WI38 (cell line): Measurements from ENCODE around the gene NKX1-1.

Source experiments
- H3K4me3 ChIP-seq: 2 replicates; pipeline ENCODE4 v1.5.1; 2011; ENCODE audit warnings: low read depth, mild to moderate bottlenecking, control low read depth, low read length
- CTCF ChIP-seq: IDR thresholded peaks from 2 replicates; pipeline ENCODE4 v1.5.1; 2012; ENCODE audit warnings: low read depth, mild to moderate bottlenecking, control low read depth, low read length

Gene NKX1-1

DNA sequence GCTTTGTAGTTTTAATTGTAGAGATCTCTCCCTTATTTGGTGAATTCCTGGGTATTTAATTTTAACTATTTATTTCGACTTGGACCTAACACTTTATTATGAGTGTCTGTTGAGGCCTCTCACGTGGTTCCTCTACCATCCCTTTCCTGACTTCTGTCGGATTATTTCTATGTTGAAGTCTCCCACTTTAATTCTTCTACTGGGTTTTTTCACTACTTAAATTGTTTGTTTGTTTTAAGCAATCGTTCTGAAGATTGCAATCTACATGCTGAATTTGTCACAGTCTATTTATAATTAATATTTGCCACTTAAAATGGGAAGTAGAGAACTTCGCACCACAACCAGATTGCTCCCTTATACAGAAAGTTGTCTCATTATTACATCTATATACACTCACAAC, 20.8 kb upstream of the NKX1-1 start:
- no peak for TF ChIP-seq CTCF
- no peak overlapping the region for H3K4me3 ChIP-seq

GRCh38 chr4:1421657-1422056, 15.4 kb upstream of the NKX1-1 start:
- no peak overlapping the region for H3K4me3 ChIP-seq
- TF ChIP-seq CTCF: no peak

GRCh38 chr4:1419708-1420107, 13.5 kb upstream of the NKX1-1 start:
- no peak for TF ChIP-seq CTCF
- no peak overlapping the region for H3K4me3 ChIP-seq

DNA sequence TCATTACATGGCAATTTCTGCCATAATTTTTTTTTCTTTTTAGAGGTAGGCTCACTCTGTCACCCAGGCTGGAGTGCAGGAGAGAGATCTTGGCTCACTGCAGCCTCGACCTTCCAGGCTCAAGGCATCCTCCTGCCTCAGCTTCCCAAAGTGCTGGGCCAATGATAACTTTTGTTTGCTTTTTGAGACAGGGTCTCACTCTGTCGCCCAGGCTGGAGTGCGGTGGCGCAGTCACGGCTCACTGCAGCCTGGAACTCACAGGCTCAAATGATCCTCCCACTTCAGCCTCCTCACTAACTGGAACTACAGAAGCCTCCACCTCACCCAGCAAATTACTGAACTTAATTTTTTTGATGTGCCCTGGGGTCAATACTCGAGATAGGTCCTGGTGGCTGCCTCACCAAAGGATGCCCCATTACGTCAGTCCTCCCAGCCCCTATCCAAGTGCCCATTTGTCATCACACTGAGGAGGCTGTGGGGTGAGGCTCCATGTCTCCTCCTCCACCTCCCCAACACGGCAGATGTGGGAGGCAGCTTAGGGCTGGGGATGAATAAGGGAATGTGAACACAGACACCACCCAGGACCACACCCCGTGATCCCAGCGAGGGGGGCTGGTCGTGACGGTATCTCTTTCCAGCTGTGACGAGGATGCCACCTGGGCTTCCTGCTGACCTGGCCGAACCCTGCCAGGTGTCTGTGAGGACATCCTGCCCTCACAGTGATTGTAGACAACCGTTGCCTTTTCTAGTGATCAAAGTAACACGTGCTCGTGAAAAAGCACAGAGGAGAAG, 12.4 kb upstream of the NKX1-1 start:
- H3K4me3 ChIP-seq: no peak overlapping the region
- TF ChIP-seq CTCF: no peak

- TF ChIP-seq CTCF: no peak
- no peak overlapping the region for H3K4me3 ChIP-seq
Observed at GRCh38 chr4:1417522-1418390, 11.5 kb upstream of the NKX1-1 start.

- no peak for TF ChIP-seq CTCF
- H3K4me3 ChIP-seq: no peak overlapping the region
Observed at GRCh38 chr4:1416948-1417260, 10.7 kb upstream of the NKX1-1 start.
